Measurements from ENCODE around the gene HEXIM1. TPM values are rescaled to one million over a fixed set of nuclear protein-coding genes. Genes with fewer than 3 reads are reported as not detected.

HEXIM1 gene
- total RNA-seq, 1 donor from 2014 or later = 35.4 TPM

DNA sequence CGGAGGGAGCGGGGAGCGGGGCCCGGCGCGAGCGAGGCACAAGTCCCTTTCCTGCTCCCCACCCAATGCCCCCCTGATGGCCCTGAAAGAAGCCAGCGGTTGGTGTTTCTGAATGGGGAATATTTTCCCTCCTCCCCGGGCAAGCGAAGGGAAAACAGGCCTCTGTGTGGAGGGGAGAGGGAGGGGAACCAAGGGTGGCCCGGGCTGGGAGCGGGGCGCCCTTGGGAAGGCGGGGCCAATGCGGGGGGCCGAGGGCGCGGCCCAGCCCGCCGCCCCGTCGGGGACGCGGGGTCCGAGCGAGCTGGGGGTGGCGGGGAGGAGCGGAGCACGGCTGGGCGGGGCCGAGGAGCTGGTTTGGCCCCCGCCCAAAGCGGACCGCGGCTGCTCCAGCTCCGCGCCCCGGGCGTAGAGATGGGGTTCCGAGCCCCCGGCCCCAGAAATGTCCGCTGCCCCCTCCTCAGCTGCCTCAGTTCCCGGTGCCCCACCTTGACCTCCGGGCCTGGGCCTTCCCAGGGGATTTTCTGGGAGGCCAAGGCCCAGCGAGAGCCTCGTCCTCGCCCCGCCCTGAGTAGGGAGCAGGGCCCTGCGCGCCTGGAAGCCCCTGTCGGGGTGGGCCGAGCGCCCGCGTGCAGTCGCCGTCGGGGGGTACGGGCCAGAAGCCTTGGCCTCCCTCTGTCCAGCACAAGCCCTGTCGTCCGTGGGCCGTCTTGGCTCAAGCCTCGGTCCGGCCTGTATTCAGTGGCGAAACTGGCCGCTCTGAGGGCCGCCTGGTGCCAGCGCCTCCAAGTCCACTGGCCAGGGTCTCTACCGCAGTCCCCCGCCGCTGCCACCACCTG lies 3.9 kb upstream of the HEXIM1 start:
- intact Hi-C loops (cut with micrococcal nuclease) = loop anchor here (5.0 kb wide), 1 partner anchor 103 kb away; no protein-coding TSS in a partner anchor

GRCh38 chr17:45145035-45145389 lies 3.3 kb upstream of the HEXIM1 start:
- intact Hi-C loops (cut with micrococcal nuclease) = loop anchor here (5.0 kb wide), 1 partner anchor 102 kb away; no protein-coding TSS in a partner anchor

DNA sequence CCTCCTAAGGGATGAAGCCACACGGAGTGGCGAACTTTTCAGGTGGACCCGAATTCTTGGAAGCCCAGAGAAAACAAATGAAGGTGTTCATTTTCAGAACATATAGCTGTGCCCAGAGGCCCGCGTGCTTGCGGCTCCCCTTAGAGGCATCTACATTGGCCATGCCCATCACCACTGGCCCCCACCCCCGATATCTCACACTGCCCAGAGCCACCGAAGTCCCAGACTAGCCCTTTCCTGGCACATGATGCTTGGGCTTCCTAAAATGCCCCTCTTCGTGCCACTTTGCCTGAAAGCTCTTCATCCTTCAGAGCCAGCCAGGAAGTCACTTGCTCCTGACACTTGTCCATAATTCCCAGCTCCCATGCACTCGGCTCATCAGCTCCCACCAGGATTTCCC lies 2.1 kb upstream of the HEXIM1 start:
- intact Hi-C loops (cut with micrococcal nuclease) = loop anchor here (5.0 kb wide), 1 partner anchor 101 kb away; no protein-coding TSS in a partner anchor

- intact Hi-C loops (cut with micrococcal nuclease) = loop anchor here (5.0 kb wide), 1 partner anchor 101 kb away; no protein-coding TSS in a partner anchor
Observed at GRCh38 chr17:45146592-45146889, 1.7 kb upstream of the HEXIM1 start.

- intact Hi-C loops (cut with micrococcal nuclease) = loop anchor here (5.0 kb wide), 1 partner anchor 100 kb away; no protein-coding TSS in a partner anchor
Observed at GRCh38 chr17:45146890-45147580, 1.2 kb upstream of the HEXIM1 start.

- intact Hi-C loops (cut with micrococcal nuclease) = loop anchor here (1.0 to 5.0 kb wide), 7 partner anchors 12 to 170 kb away; partner anchors contain the start of genes ACBD4, HEXIM2, MAP3K14 and NMT1
Observed at GRCh38 chr17:45147581-45148182, 593 bp upstream of the HEXIM1 start.

GRCh38 chr17:45149037-45149668 lies 878 bp downstream of the HEXIM1 start:
- intact Hi-C loops (cut with micrococcal nuclease) = loop anchor here (2.0 to 5.0 kb wide), 2 partner anchors 24 to 98 kb away; no protein-coding TSS in a partner anchor

GRCh38 chr17:45149669-45150664 lies 1.7 kb downstream of the HEXIM1 start:
- intact Hi-C loops (cut with micrococcal nuclease) = loop anchor here (2.0 to 5.0 kb wide), 3 partner anchors 23 to 97 kb away; no protein-coding TSS in a partner anchor

DNA sequence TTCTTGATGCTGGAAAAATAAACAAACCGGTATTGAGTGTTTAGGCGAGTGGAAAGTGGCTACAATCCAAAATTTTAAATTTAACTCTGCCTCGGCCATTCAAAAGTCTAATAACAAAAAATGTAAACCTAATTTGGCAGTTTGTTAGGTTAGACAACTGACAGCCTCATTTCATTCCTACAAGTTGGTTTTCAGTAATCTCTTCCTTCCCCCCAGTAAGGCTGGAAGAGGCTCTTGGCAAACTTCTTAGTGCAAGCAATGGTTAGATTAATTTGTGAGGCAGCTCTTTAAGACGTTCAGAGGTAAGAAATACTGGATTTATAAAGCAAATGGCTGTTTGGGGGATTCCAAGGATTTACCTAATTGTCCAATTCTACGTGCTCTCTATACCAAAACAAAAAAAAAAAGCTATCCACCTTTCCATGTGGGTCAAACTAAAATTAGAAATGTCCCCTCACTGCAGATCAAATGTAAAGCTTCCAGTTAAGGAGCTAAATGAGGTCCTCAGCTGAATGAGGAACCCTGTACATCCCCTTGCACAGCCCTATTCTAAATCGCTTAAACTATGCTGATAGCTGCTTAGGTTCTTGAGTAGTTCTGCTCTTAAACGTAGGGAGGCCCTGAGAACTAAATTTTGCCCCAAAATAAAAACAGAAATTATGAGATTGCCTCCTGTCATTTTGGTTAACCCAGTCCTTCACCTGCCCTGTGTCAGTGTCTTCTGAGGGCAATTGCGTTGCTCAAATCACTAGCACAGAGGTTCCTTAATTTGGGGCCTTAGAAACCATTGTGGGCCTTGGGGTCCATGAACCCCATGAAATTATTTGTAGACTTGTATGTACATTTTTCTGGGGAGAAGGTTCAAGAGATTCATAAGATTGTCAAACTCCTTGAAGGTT lies 2.9 kb downstream of the HEXIM1 start:
- intact Hi-C loops (cut with micrococcal nuclease) = loop anchor here (5.0 kb wide), 1 partner anchor 46 kb away; no protein-coding TSS in a partner anchor

- intact Hi-C loops (cut with micrococcal nuclease) = no loop called here
Observed at GRCh38 chr17:45155029-45155428, 6.8 kb downstream of the HEXIM1 start.

DNA sequence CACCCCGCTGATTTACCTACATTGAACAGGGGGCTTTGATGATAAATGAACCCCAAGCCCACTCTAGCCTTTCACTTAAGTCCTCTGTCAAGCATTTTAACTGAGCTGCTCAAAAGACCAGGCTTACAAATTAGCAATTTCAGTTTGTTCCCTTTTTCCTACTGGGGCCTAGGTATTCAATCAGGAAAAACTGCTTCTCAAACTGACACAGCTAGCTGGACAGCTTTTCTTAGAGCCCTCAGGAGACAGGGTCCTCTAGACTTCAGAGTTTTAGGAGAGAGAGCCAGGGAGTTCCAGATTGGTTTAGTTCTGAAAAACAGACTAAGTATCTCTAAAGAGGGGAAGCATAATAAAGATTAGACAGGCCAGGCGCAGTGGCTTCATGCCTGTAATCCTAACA lies 7.2 kb downstream of the HEXIM1 start:
- intact Hi-C loops (cut with micrococcal nuclease) = no loop called here

DNA sequence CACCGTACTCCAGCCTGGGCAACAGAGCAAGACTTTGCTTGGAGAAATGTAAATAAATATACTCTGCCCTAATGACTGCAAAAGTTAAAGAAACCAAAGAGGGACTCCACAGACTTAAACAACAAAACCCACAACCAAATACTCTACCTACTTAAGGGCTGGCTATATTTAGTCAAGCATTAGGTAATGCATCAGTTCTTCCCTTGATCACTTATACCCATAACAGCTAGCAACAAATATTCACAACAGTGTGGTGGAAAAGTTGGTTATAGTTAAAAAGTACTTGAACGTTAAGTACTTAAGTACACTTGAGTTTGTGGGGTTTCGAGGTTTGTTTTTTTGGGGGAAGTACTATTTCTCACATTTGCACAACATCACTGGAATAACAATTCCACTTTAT lies 8.0 kb downstream of the HEXIM1 start:
- intact Hi-C loops (cut with micrococcal nuclease) = no loop called here

DNA sequence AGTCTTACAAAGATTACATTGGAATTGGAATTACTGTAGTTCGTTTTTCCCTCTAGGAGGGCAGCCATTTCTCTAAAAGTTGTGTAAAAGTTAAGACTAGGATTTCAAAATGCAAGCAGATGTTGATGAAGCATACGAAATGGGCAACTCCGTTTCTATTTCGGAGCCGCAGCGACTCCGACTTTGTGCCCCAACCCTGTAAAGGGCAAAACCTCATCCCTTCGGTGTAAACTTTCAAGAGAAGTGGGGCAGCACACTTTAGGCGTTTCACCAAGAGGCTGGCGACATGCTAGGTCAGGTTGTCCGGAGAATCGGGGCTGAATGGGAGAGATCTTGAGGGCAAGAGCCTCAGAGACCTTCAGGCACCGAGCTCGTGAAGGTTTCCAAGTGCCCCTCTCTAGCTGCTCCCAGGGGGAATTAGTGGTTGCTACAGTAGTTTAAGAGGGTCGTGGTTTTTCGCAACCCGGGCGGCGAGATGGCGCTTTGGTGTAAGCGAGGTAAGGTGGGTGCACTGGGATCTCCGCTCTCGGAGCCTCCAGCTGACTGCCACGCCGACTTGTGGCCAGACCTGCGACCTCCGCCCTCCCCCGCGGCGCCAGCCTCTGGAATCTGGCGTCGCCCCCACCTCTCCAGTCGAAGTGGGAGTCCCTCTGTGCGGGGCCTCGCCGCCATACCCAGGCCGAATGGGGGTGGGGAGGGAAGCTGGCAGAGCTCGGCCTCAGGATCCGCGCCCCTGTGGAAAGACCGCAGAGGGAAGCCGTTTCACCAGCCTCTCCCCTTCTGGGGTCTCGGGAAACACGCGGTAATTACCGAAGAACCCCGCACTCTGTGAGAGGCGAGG lies 12.4 kb downstream of the HEXIM1 start:
- intact Hi-C loops (cut with micrococcal nuclease) = loop anchor here (1.0 to 2.0 kb wide), 7 partner anchors 12 to 156 kb away; partner anchors contain the start of genes ACBD4, HEXIM1, MAP3K14 and NMT1

- intact Hi-C loops (cut with micrococcal nuclease) = loop anchor here (1.0 to 2.0 kb wide), 7 partner anchors 13 to 155 kb away; partner anchors contain the start of genes ACBD4, HEXIM1, MAP3K14 and NMT1
Observed at GRCh38 chr17:45161288-45162024, 13.2 kb downstream of the HEXIM1 start, which contains the start of gene HEXIM2. Gene HEXIM2 (plus strand): TSS chr17:45161875. CDS start chr17:45162794, 919 bp downstream.

DNA sequence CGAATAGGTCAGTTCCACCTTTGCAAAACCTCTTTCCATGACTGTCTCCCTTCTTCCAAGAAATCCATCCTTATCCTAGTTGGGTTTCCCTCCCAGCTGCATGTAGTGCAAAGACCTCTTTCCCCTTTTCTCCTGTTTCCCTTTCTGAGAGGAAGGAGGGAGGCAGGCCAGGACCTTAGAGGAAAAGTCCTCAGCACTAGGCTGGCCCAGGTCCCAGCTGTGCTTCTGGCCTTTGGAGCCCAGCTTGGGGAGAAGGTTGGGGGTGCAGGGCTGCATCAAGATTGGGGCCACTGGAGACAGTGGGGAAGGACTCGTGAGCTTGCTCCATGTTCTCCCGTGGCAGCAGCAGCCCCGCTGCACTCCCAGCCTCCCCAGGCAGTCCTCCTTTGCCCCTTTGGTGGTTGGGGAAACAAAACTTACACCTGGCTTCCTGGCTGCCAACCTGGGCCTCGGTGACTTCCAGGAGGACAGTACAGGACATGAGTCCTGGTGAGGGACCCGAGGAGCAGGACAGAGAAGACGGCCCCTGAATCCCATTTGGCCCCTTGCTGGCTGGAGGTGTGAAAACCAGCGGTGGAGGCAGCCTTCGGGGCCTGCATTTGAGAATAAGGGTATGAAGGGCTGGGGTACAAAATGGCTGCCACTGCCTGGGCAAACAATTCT lies 13.9 kb downstream of the HEXIM1 start:
- intact Hi-C loops (cut with micrococcal nuclease) = no loop called here

- intact Hi-C loops (cut with micrococcal nuclease) = no loop called here
Observed at GRCh38 chr17:45164734-45165269, 16.5 kb downstream of the HEXIM1 start.

All from T-helper 2 cell treated with Interferon-gamma antibody and Interleukin-4, amounts not matched to agents 100 ng/mL and 5 ng/mL, for 36 hours (primary cell).